MCF 10A (cell line): ENCODE results near the gene ATP6V0B. TPM values are rescaled to one million over a fixed set of nuclear protein-coding genes. Genes with fewer than 3 reads are reported as not detected.

Experiments
- BruUV-seq: library from RNA; stranded (reverse); fragments of 400-500 nt; replicated peaks from 2 replicates; lab custom pipeline; 2021; lab: Mats Ljungman, UMichigan
- CTCF ChIA-PET: fragments of 300-600 bp; sonication (Branson Sonifier 250); formaldehyde crosslinking; extraction: SDS; loops from one replicate; lab custom pipeline; 2021; ENCODE audit warnings: antibody characterized with exemption, inconsistent platforms; lab: Yijun Ruan, JAX
- POLR2A ChIA-PET: fragments of 300-600, 350-650 bp; sonication (Branson Sonifier 250); formaldehyde crosslinking; extraction: SDS; loops from one replicate; lab custom pipeline; 2020; ENCODE audit warnings: antibody characterized with exemption, inconsistent platforms; lab: Yijun Ruan, JAX
- DNase-seq: peaks from one replicate; pipeline ENCODE4 v3.0.0-alpha.2; 2018; ENCODE audit not compliant: unreplicated experiment
- H3K27ac Mint-ChIP-seq: one replicate; pipeline ENCODE4 v1.8.0; 2022; ENCODE audit warnings: mild to moderate bottlenecking, low read depth, mixed read lengths; ENCODE audit not compliant: unreplicated experiment
- H3K27me3 Mint-ChIP-seq: one replicate; pipeline ENCODE4 v1.8.0; 2022; ENCODE audit warnings: mixed read lengths; ENCODE audit not compliant: insufficient read depth, unreplicated experiment
- H3K36me3 Mint-ChIP-seq: one replicate; pipeline ENCODE4 v1.8.0; 2022; ENCODE audit warnings: mild to moderate bottlenecking, moderate library complexity, mixed read lengths; ENCODE audit not compliant: insufficient read depth, unreplicated experiment
- H3K4me1 Mint-ChIP-seq: one replicate; pipeline ENCODE4 v1.8.0; 2022; ENCODE audit warnings: mixed read lengths; ENCODE audit not compliant: insufficient read depth, unreplicated experiment
- H3K4me3 Mint-ChIP-seq: one replicate; pipeline ENCODE4 v1.8.0; 2022; ENCODE audit warnings: mild to moderate bottlenecking, moderate library complexity, mixed read lengths; ENCODE audit not compliant: unreplicated experiment
- H3K9me3 Mint-ChIP-seq: one replicate; pipeline ENCODE4 v1.8.0; 2022; ENCODE audit warnings: mixed read lengths; ENCODE audit not compliant: unreplicated experiment
- intact Hi-C: fragments of 100-400 bp; cut with micrococcal nuclease; formaldehyde crosslinking; loops from 2 replicates; pipeline ENCODE4 v1.14.1; 2022
- total RNA-seq: library from RNA; stranded (reverse); gene quantifications from 2 replicates; pipeline ENCODE4 v1.2.3, GENCODE V29; 2022
- TF ChIP-seq, protein P1 (sequence below): fragments of 200-600 bp; IDR thresholded peaks from one replicate; pipeline ENCODE4 v1.8.0; 2022; ENCODE audit warnings: antibody characterized with exemption, mild to moderate bottlenecking; ENCODE audit not compliant: unreplicated experiment

ATP6V0B gene
- total RNA-seq, 1 experiment from 2014 or later: 120 TPM

DNA sequence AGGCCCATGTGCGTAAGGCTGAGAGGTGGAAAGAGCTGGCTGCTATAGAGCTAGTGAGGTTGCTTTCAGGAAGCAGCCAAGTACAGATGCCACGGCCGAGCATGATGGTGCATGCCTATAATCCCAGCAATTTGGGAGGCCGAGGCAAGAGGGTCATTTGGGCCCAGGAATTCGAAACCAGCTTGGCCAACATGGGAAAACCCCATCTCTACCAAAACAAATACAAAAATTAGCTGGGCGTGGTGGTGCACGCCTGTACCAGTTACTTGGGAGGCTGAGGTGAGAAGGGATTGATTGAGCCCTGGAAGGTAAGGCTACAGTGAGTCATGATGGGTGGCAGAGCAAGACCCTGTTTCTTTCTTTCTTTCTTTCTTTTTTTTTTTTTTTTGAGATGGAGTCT, 19.3 kb downstream of the ATP6V0B start:
- ChIA-PET CTCF (interaction anchor here (0.6 to 5.0 kb wide), 4 partner anchors 11 to 429 kb away, joined by 3 to 36 read pairs (median 10); no protein-coding TSS in a partner anchor), POLR2A (interaction anchor here (0.9 to 1.3 kb wide), 2 partner anchors 41 to 43 kb away, joined by 3 read pairs; no protein-coding TSS in a partner anchor)
- intact Hi-C loops: no loop called here
- TF ChIP-seq, protein P1, sequence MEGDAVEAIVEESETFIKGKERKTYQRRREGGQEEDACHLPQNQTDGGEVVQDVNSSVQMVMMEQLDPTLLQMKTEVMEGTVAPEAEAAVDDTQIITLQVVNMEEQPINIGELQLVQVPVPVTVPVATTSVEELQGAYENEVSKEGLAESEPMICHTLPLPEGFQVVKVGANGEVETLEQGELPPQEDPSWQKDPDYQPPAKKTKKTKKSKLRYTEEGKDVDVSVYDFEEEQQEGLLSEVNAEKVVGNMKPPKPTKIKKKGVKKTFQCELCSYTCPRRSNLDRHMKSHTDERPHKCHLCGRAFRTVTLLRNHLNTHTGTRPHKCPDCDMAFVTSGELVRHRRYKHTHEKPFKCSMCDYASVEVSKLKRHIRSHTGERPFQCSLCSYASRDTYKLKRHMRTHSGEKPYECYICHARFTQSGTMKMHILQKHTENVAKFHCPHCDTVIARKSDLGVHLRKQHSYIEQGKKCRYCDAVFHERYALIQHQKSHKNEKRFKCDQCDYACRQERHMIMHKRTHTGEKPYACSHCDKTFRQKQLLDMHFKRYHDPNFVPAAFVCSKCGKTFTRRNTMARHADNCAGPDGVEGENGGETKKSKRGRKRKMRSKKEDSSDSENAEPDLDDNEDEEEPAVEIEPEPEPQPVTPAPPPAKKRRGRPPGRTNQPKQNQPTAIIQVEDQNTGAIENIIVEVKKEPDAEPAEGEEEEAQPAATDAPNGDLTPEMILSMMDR: no peak
- H3K9me3 Mint-ChIP-seq: no peaks in the 10 kb centered on the region
- H3K36me3 Mint-ChIP-seq: peaks cover 20% of the 10 kb centered on the region
- no peak overlapping the region for H3K4me3 Mint-ChIP-seq
- H3K27ac Mint-ChIP-seq: no peak overlapping the region
- H3K27me3 Mint-ChIP-seq: no peaks in the 10 kb centered on the region
- no TSS peak for BruUV-seq
- peak; percentile 27 for DNase-seq
- no peaks in the 10 kb centered on the region for H3K4me1 Mint-ChIP-seq

DNA sequence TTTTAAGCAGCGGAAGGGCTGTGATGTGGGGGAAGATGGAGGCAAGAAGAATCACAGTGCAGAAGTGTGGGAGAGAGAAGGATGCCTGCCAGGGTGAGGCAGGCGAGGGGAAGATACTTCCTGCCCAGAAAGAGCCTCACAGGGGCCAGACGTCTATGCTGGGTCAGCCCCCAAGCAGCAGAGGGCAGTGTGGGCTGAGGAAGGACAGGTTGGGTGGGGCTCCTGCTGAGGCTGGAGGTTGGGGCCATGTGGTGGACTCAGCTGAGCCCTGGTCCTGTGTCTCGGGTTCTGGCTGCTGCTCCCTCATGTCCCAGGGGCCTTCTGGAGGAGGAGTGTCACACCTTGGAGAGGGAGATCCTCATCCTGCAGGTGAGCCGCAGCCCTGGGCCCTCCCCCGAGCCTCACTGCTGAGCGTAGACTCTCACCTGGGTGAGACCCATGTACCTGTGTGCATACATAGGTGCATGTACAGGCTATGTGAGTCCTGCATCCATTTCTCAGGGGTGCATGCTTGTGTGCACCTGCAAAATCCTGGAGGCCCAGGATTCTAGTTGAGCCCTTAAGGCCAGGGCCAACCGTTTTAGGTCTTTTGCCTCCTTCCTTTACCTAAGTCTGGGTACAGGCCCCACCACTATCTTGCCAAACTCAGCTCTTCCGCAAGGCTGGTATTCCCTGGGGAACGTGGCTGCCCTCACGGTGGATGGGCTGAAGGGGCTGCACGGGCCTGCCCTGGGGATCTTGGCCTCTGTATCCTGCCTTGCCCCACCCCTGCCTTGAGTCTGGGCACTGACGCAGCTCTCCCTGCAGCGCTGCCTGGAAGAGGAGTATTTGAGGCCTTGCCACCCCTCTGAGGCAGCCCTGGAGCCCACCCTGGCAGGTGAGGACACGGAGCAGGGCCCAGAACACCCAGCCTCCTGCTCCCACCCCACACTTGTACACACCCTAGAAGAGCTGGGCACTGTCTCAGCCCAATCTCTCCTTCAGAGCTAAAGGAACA, 20.3 kb downstream of the ATP6V0B start:
- POLR2A ChIA-PET: interaction anchor here (0.5 kb wide), 1 partner anchor 496 kb away, joined by 3 read pairs; no protein-coding TSS in a partner anchor
- peaks cover 25% of the 10 kb centered on the region for H3K36me3 Mint-ChIP-seq
- H3K4me3 Mint-ChIP-seq: no peak overlapping the region
- CTCF ChIA-PET: interaction anchor here (0.6 to 5.0 kb wide), 4 partner anchors 10 to 53 kb away, joined by 3 to 36 read pairs (median 10); no protein-coding TSS in a partner anchor
- BruUV-seq: no TSS peak
- H3K27ac Mint-ChIP-seq: no peak overlapping the region
- DNase-seq: peak; percentile 39
- H3K27me3 Mint-ChIP-seq: no peaks in the 10 kb centered on the region
- TF ChIP-seq, protein P1: peak; percentile 24
- intact Hi-C loops: no loop called here
- no peaks in the 10 kb centered on the region for H3K4me1 Mint-ChIP-seq
- no peaks in the 10 kb centered on the region for H3K9me3 Mint-ChIP-seq

DNA sequence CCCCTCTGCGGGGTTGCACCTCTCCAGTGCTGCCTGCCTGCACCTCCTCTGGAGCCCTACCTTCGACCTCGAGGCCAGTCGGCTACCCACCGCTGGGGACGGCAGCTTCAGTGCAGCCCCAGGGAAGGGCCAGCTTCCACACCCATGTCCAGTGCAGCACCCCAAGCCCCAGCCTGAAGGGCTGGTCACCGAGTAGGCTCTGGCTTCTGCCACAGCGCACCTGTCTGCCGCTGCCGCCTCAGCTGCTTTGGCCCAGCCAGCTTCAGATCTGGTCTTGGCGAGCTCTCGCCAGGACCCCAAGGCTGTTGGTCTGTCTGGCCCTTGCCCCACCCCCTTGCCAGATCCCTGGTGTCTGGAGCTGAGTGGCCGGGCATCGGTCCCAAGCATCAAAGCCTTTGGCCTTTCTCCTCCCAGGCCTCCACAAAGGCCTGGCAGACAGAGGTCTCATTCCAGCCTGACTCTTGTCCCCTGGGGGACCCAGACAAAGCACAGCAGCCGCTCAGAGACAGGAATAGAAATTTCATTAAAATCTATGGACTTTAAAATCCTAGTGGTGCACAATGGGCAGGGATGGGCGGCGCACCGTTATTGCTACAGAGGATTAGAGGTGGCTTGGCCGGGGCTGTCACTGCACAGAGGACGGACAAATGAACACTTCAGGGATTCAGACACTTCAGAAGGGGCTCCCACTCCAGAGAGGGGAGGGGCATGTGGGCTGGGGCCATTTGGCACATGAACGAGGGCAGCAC, 21.4 kb downstream of the ATP6V0B start:
- H3K36me3 Mint-ChIP-seq: peaks cover 27% of the 10 kb centered on the region
- no peak overlapping the region for H3K27ac Mint-ChIP-seq
- intact Hi-C loops: no loop called here
- H3K4me3 Mint-ChIP-seq: no peak overlapping the region
- no peaks in the 10 kb centered on the region for H3K9me3 Mint-ChIP-seq
- H3K27me3 Mint-ChIP-seq: no peaks in the 10 kb centered on the region
- no peaks in the 10 kb centered on the region for H3K4me1 Mint-ChIP-seq
- ChIA-PET POLR2A (interaction anchor here (0.5 kb wide), 1 partner anchor 497 kb away, joined by 3 read pairs; no protein-coding TSS in a partner anchor), CTCF (interaction anchor here (0.6 to 5.0 kb wide), 3 partner anchors 9 to 41 kb away, joined by 3 to 36 read pairs (median 5); no protein-coding TSS in a partner anchor)
- DNase-seq: no peak
- TF ChIP-seq, protein P1: no peak
- no TSS peak for BruUV-seq
